HG02884 (cell line): ENCODE data around the gene MMP24.
"Not testable (repeated sequence)": the region's sequence is repeated elsewhere in the genome, so short reads cannot be mapped to it uniquely, and the experiment has no call there.

Experiments used
- ATAC-seq: cut with Tn5 transposase; IDR thresholded peaks from one replicate; pipeline ENCODE4 v1.9.1; 2021; ENCODE audit warnings: mild to moderate bottlenecking, moderate library complexity; ENCODE audit not compliant: unreplicated experiment

MMP24 gene

GRCh38 chr20:35226126-35226883 lies at the start of gene MMP24:
MMP24 (plus strand) TSS chr20:35226690; CDS start chr20:35226739, 49 bp downstream.
- no peak for ATAC-seq

- no peak for ATAC-seq
Measured at GRCh38 chr20:35179292-35180212, 46.9 kb upstream of the MMP24 start.

GRCh38 chr20:35180266-35180665 lies 46.2 kb upstream of the MMP24 start:
- ATAC-seq, result no peak

- no peak for ATAC-seq
Measured at GRCh38 chr20:35181731-35182130, 44.8 kb upstream of the MMP24 start.

GRCh38 chr20:35186691-35187289 lies 39.7 kb upstream of the MMP24 start:
- ATAC-seq, result not testable (repeated sequence)

GRCh38 chr20:35187584-35188190 lies 38.8 kb upstream of the MMP24 start:
- no peak for ATAC-seq

GRCh38 chr20:35189223-35189622 lies 37.3 kb upstream of the MMP24 start:
- ATAC-seq, result not testable (repeated sequence)

- ATAC-seq, result no peak
Measured at GRCh38 chr20:35190556-35190955, 35.9 kb upstream of the MMP24 start.

GRCh38 chr20:35191419-35192117 lies 34.9 kb upstream of the MMP24 start:
- no peak for ATAC-seq

- ATAC-seq, result no peak
Measured at GRCh38 chr20:35192118-35192872, 34.2 kb upstream of the MMP24 start.

- ATAC-seq, result not testable (repeated sequence)
Measured at GRCh38 chr20:35193031-35193791, 33.3 kb upstream of the MMP24 start.

GRCh38 chr20:35196313-35196712 lies 30.2 kb upstream of the MMP24 start:
- ATAC-seq, result no peak

- ATAC-seq, result no peak
Measured at GRCh38 chr20:35199740-35200139, 26.8 kb upstream of the MMP24 start.

- no peak for ATAC-seq
Measured at GRCh38 chr20:35200267-35200666, 26.2 kb upstream of the MMP24 start.

- ATAC-seq, result not testable (repeated sequence)
Measured at GRCh38 chr20:35201467-35201866, 25.0 kb upstream of the MMP24 start.

GRCh38 chr20:35206802-35207201 lies 19.7 kb upstream of the MMP24 start:
- no peak for ATAC-seq

GRCh38 chr20:35207950-35208611 lies 18.4 kb upstream of the MMP24 start:
- ATAC-seq, result no peak
